NCI-H128 (cell line): Measurements from ENCODE around the gene CLN6.
"Not testable (repeated sequence)": the region's sequence is repeated elsewhere in the genome, so short reads cannot be mapped to it uniquely, and the experiment has no call there.

Source experiments
- DNase-seq: peaks from one replicate; lab custom pipeline; 2025; ENCODE audit not compliant: unreplicated experiment; lab: John Stamatoyannopoulos, UW

The CLN6 gene

DNA sequence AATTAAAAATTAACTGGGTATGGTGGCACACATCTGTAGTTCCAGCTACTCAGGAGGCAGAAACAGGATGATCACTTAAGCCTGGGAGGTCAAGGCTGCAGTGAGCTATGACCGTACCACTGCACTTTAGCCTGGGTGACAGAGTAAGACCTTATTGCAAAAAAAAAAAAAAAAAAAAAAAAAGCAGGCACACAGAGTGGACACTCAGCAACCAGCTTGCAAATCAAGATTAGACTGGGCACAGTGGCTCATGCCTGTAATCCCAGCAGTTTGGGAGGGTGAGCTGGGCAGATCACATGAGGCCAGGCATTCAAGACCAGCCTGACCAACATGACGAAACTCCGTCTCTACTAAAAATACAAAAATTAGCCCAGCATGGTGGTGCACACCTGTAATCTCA, 5.4 kb downstream of the CLN6 start:
- no peak for DNase-seq

DNA sequence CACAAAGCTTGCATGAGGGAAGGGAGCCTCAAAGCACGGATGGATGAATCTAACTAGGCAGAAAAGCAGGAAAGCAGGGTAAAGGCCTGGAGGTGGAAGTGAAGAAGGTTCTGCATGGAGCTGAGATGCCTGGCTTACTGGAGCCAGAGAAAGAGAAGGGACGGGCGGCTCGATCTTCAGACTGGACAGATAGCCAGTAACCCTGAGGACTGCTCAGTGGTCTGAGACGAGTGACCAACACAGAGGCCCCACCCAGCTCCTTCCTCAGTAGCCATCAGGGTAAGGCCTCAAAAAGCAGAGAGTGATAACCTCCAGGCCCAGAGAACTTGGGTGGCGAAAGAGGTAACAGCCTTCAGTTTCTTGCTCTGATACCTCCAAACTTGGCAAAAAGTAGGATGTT, 6.4 kb downstream of the CLN6 start:
- no peak for DNase-seq

DNA sequence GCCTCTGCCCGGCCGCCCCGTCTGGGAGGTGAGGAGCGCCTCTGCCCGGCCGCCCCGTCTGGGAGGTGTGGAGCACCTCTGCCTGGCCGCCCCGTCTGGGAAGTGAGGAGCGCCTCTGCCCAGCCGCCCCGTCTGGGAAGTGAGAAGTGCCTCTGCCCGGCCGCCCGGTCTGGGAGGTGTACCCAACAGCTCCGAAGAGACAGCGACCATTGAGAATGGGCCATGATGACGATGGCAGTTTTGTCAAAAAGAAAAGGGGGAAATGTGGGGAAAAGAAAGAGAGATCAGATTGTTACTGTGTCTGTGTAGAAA, 7.1 kb downstream of the CLN6 start:
- not testable (repeated sequence) for DNase-seq

DNA sequence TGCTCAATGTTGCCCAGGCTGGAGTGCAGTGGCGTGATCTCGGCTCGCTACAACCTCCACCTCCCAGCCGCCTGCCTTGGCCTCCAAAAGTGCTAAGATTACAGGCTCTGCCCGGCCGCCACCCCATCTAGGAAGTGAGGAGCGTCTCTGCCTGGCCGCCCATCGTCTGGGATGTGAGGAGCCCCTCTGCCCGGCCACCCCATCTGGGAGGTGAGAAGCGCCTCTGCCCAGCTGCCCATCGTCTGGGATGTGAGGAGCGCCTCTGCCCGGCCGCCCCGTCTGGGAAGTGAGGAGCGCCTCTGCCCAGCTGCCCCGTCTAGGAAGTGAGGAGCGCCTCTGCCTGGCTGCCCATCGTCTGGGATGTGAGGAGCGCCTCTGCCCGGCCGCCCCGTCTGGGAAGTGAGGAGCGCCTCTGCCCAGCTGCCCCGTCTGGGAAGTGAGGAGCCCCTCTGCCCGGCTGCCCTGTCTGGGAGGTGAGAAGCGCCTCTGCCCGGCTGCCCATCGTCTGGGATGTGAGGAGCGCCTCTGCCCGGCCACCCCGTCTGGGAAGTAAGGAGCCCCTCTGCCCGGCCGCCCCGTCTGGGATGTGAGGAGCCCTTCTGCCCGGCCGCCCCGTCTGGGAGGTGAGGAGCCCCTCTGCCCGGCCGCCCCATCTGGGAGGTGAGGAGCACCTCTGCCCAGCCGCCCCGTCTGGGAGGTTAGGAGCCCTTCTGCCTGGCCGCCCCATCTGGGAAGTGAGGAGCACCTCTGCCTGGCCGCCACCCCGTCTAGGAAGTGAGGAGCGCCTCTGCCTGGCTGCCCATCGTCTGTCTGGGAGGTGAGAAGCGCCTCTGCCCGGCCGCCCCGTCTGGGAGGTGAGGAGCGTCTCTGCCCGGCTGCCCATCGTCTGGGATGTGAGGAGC, 7.7 kb downstream of the CLN6 start:
- not testable (repeated sequence) for DNase-seq

DNA sequence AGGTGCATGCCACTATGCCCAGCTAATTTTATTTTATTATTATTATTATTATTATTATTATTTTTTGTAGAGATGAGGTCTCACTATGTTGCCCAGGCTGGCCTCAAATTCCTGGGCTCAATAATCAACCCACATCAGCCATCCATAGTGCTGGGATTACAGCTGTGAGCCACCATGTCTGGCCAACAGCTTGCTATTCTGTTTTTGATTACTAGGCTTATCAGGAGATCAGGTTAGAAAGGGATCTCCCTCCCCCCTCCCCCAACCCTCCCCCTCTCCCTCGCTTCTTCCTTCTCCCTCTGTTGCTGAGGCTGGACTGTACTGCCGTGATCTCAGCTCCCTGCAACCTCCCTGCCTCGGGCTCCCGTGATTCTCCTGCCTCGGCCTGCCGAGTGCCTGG, 8.6 kb downstream of the CLN6 start:
- no peak for DNase-seq

DNA sequence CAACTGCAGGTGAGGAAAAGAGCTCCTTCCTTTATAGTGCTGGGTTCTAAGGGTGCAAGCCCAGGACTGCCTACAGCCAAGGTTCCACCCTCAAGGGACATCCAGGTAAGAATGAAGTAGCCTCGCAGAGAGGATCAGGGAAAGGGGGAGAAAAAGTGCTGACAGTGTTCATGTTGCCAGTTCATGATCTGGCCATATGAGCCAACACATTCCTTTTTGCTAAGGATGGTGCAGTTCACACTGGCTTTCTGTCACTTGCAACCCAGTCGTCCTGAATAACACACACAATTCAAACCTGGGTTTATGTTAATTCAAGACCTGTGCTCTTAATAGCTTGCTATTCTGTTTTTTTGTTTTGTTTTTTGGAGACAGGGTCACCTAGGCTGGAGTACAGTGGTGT, 9.0 kb downstream of the CLN6 start:
- no peak for DNase-seq

DNA sequence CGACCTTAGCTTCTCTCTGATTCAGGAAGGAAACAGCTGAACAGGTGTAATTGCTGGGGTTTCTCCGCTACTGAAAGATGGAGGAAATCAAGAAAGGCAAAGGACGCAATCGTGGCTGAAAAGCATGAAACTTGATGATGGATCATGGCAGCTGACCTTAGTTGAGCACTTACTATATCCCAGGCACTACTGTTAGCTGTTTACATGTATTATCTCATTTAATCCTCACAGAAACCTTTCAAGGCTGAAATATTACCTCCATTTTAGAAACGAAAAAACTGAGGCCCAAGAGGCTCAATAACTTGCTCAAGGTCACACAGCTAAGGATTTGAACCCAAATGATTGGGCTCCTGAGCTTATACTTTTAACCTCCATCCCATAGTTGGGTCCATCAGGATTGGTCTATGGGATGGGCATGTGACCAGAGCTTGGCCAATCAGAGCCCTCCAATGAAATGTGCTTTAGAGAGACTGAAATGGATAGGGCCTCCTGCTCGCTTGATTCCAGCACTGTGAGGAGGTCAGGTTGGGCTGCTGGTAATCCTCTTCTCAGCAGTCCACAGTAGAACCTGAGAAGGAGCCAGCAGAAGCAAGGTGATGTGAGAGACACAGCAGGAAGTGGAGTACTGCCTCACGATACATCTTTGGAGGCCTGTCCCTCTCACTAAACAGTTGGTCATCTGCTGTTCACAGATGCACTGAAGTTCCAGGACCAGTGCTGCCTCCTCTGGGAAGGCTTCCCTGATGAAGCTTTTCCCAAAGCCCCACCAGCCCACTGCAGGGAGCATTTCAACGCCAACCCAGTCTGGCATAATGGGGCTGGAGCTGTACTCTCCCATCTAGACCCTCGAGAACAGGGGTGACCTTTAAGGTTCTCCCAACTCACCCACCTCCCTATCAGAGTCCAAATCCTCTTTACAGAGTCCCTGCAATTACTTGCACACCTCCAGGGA, 10.4 kb downstream of the CLN6 start:
- DNase-seq = no peak

DNA sequence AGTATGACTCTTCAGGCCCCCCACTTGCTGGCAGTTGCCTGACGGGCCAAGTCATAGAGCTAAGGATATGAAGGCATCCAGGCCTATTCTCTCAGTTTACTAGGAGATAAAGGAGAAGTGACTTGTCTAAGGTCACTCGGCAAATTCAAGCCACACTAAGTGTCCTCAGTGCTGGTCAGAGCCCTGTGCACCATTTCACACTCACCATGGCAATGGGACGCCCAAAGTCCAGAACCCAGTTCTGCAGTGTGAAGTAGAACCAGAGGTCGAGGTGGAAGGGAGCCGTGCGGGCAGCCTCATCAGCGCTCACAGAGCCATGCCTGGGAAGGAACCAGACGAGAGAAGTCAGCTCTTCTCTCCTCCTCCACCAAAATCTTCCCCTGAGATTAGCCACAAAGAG, 11.2 kb downstream of the CLN6 start:
- DNase-seq = no peak

DNA sequence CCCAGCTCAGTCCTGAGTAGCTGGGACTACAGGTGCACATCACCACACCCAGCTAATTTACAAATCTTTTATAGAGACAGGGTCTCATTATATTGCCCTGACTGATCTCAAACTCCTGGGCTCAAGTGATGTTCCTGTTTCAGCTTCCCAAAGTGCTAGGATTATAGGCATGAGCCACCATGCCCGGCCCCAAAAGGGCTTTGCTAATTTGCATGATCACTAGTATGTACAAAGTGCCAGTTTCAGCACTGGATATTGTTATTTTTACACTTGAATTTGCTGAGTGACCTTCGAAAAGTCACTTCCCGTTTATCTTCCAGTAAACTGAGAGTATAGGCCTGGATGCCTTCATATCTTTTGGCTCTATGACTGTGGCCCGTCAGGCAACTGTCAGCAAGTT, 12.2 kb downstream of the CLN6 start:
- DNase-seq = no peak

DNA sequence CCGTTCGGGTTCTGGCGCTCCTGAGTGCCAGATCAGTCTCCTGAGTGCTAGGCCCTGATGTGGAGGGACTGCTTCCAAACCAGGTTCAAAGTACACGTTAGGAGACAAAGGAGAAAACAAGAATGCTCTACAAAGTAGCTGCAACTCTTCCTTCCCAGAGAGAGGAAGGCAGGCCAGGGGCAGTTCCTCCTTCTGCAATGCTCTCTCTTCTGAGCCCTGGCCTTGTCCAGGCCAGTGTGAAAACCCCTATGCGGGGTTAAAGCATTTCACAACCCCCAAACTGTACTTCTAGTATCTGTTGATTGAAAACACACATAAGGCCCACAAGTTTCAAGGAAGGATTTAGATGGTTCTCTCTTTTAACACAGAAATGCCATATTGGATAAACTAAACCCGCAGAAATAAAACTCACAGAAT, 14.7 kb downstream of the CLN6 start:
- DNase-seq = no peak

DNA sequence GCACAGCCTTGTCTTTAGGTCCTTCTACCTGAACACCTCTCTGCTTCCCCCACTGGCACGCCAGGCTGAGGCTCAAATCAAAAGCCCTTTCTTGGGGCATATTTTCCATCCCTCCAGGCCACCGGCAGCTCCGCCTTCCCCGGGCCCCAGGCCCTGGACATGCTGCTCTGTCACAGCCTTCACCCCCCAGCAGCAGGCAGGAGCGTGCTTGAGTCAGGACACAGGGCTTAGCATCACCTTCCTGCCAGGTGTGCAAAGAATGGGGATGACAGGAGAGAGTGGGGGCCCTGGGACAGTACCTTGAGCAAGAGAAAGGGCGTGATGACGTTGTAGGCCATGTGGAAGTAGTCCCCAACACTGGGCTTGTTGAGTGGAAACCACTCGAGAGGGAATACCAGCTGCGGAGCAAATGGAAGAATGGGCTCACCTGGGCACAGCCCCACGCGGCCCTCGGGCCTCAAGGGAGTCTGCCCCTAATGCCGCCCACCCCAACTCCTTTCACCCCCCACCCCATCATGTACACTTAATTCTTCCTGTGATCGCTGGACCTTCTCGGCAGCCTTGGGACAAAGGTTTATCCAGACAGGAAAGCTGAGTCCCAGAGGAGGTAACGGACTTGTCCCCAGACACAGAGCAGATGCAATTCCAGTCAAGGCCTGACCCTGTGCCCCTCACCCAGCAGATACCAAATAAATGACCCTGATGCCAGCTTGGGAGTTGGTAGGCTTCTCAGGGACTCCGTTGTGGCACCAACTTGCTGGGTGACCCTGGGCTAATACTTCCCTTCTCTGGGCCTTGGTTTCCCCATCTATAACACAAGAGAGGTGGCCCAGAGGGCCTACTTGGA, 15.3 kb downstream of the CLN6 start:
- no peak for DNase-seq

DNA sequence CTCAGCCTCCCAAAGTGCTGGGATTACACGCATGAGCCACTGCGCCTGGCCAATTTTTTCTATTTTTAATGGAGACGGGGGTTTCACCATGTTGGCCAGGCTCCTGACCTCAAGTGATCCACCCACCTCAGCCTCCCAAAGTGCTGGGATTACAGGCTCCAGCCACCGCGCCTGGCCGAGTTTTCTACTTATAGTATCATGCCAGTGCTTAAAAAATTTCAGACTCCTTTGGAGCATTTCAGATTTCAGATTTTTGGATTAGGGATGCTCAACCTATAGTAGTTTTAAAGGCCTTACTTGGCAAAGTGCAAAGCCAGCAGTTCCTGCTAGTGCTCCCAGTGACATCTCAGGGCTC, 16.1 kb downstream of the CLN6 start:
- DNase-seq = not testable (repeated sequence)

DNA sequence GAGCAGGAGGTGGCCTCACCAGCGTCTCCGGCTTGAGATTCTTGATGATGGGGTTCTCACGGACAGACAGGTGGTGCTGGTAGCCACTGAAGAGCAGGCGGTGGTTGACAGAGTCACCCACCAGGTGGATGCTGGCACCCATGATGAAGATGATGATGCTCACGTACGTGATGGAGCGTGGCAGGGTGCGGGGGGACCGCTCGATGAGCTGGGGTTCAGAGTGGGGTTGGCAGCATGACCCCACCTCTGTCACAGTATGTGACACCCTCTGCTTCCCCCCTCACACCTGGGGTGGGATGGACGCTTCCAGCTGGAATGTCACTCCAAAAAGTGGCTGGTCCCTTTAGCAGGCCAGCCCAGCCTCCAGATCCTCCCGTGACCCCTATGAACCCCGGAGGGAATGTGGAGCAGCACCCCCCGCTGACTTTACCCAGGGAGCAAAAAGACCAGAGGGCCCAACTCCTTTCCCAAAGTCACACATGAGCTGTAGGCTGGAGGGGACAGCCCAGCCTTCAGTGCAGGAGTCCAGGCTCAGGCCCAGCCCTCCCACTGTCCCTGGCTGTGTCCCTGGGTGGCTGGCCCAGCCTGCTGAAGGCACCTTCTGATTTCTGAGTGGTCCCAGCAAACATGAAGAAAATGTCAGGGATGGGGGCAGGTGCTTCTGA, 17.7 kb downstream of the CLN6 start:
- no peak for DNase-seq

DNA sequence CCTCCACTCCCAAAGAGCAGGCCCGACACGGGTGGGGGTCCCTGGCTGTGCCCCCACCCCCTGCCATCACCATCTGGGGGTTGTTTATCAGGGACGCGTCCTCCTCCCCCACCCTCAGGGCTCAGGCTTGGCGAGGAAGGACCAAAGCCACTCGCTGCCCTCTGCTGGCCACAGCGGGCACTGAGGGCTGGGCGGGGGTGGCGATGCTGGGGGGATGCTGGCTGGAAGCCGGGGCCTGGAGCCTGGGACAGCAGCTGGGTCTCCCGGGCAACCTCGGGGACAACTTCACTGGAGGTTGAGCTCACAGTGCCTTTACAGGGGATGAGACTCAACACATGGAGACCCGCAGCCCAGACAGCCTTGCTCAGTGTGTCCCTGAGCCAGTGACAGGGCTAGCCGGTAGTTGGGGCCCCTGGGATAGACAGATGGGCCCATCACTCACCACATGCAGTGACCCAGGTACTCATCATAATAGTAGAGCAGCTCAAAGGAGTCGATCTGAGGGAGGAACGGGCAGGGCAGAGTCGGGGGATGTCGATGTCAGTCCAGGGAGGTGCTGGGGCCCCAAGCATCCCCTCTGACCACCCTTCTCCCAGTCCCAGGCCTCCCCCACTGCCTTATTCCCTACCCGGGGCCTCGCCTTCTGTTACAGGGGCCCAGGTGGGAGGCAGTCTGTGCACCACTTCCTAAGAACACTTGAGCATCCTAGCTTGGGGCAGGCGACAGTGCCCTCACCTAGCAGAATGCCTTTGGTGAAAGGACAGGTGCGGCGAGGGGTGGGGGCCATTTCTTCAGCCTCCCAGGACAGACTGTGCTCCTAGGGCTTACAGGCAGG, 18.5 kb downstream of the CLN6 start:
- DNase-seq = no peak

DNA sequence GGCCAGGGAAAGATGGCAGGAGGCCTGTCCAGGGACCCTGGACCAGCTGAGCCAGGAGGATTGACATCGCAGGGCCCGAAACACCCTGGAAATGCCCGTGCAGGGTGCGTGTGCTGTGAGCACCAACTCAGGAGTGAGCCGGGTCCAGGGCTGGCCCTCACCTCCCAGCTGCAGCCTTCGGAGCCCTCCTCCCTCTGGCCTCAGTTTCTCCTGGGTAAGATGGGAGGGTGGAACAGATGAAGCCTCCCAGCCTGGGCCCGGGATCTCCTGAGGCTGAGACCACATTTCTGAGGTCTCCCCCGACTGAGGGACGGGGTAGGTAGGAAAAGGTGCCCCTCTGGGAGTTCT, 19.1 kb downstream of the CLN6 start:
- no peak for DNase-seq

DNA sequence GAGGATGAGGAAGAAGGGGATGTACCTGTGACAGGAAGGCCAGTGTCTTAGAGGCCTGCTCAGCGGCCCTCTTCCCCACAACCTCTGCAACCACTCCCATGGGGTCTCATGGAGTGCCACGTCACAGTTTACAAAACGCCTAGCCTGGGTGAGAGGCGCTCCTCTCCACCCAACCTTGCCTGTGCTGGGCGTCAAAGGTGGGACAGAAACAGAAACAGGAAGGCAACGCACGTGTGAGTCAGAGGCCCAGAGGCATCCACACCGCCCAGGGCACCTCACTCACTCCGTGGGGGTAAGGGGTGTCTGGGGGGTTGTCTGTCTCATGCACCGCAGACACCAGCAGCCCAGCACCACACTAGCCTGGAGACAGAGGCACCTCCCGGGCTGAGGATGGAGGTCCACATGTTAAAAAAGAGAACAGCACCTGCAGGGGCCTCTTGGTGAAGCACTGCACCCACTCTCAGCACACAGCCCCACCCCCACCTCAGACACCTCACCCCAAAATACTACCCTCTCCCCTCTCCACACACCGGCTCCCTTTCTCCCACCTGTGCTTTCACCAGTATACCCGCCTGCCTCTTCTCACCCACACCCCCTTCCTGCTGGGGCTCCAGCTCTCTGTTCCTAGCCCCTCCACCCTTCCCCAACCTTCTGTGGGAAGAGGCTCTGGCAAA, 19.7 kb downstream of the CLN6 start:
- no peak for DNase-seq

DNA sequence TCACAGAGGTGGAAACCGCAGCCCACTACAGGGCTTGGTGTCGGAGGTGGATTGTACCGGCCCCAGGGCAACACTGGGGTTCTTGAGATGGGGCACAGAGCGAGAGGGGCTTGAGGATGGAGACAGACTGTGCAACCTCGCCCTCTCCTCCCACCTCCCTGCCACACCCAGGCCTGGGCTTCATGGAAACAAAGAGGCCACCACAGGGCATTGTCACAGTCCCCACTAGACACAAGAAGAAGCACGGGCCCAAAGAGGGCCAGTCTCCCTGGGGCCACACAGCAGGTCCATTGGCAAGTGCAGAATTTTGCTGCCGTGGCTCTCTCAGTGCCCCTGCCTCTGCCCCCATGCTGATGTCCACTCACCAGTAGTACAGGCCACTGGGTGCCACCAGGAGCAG, 20.3 kb downstream of the CLN6 start:
- no peak for DNase-seq

DNA sequence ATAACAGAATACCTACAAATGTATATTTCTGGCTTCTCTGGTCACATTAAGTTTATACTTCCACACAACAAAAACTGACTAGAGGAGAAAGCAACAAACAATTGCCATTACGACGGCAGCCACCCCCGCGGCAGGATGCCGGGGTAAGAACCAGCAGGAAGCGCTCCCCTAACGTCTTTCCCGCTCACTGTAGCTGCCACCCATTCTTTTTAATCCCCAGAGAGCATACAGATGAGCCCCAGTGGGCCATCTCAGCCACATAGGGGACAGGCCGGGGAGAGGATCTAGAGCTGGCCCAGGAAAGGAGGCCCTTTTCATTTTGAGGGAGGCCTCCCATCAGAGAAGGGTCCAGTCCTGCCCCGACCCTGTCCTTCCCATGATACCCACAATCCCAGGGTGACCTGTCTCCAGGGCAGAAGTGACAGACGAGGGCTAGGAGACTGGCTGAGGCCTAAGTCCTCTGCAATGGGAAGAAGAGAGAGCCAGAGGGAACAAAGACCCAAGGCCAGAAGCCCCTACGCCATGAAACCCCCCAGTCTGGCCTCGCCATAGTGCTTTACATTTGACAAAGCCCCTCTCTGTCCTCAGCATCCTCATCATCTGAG, 20.8 kb downstream of the CLN6 start:
- no peak for DNase-seq

DNA sequence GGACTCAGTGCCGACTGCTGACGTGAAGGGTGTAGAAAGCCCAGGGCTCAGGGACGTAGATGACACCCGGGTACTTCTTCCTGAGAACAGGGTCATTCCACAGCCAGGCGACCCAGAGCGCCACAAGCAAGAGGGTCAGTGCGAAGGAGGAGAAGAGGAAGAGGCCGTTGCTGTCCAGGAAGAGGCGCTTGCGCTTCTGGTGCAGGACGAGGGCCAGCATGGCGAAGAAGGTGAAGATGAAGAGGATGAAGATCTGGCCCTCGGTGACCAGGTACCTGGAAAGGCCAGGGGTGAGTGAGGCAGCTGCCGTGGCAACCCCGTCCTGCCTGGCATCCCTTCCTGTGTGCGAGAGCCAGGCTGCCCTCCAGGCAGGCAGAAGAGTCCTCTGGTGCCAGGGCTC, 21.4 kb downstream of the CLN6 start:
- no peak for DNase-seq
